Keratinocyte (primary cell): ENCODE results near the gene HDGFL1.

Experiments used
- CTCF ChIP-seq, 3 experiments: IDR thresholded peaks in 1 of 3; conservative IDR thresholded peaks in 1 of 3; optimal IDR thresholded peaks in 1 of 3; 2 replicates in 2 of 3; 3 replicates in 1 of 3; pipeline versions ENCODE3 to v1.5.1; 2011; ENCODE audit warnings: low read length in 3 of 3, mild to moderate bottlenecking in 3 of 3, moderate library complexity in 2 of 3, control low read depth in 1 of 3, inconsistent platforms in 1 of 3; ENCODE audit not compliant: insufficient read depth in 2 of 3; ENCODE audit errors: extremely low read depth in 1 of 3
- EZH2 ChIP-seq: IDR thresholded peaks from one replicate; pipeline ENCODE4 v1.6.1; 2012; ENCODE audit warnings: inconsistent platforms, mild to moderate bottlenecking, low read length, moderate library complexity

GRCh38 chr6:22580337-22580736 is 11.0 kb downstream of the HDGFL1 start:
- TF ChIP-seq CTCF (optimal IDR thresholded peaks at IDR 0.05 in 1 of 3, IDR thresholded peaks at IDR 0.05 in 1 of 3, conservative IDR thresholded peaks at IDR 0.05 in 1 of 3; ENCODE audit: extremely low read depth in 1 of 3, insufficient read depth in 2 of 3, low read length in 3 of 3) (no peak), EZH2 (no peak)
